ENCODE measurements around the gene RUNX1.

- TF ChIP-seq CTCF (IDR thresholded peaks at IDR 0.05) (no peak), ZFX (IDR thresholded peaks at IDR 0.05; ENCODE audit: borderline replicate concordance) (no peak)
These were observed 156.9 kb downstream of the RUNX1 start for GRCh38 chr21:34892209-34892608.

Data from 22Rv1 (cell line).